Right renal pelvis (tissue), 4 donors: ENCODE measurements around the gene FBXW10B. TPM values are rescaled to one million over a fixed set of nuclear protein-coding genes. Genes with fewer than 3 reads are reported as not detected.

Source experiments
- polyA plus RNA-seq, 4 donors: library from polyadenylated mRNA; unstranded; fragments of 120-200 nt; gene quantifications; one replicate each; pipeline ENCODE4 v1.2.1, GENCODE V29; 2013; ENCODE audit not compliant: insufficient read length in 4 of 4

Gene FBXW10B
- polyA plus RNA-seq, 4 donors = 0.67 to 1.4 (median 0.96) TPM

Other genes with a start within 250 kb of the FBXW10B start
- 1 to 10 TPM; 2.6 to 3.9 (median 3.8) TPM for gene CDRT4, start 152.1 kb downstream of the FBXW10B start, polyA plus RNA-seq
- 10 to 100 TPM; 12.7 to 19.2 (median 14.2) TPM for gene TVP23C, start 56.2 kb downstream of the FBXW10B start, polyA plus RNA-seq
- gene TRIM16, start 64.6 kb upstream of the FBXW10B start, polyA plus RNA-seq = 10 to 100 TPM; 22.3 to 25.7 (median 24.8) TPM
- 10 to 100 TPM; 36.5 to 42.8 (median 41.3) TPM for gene ZNF286A, start 80.0 kb upstream of the FBXW10B start, polyA plus RNA-seq
- gene TBC1D26, start 112.6 kb upstream of the FBXW10B start, polyA plus RNA-seq = under 1 TPM; 0.40 to 0.77 (median 0.63) TPM